Measurements from ENCODE around the gene RPH3AL.
"Not testable (repeated sequence)": the region's sequence is repeated elsewhere in the genome, so short reads cannot be mapped to it uniquely, and the experiment has no call there.

The RPH3AL gene

GRCh38 chr17:282000-282911 lies 70.4 kb downstream of the RPH3AL start:
- no peak for DNase-seq (ENCODE audit: low spot score)

- no peak for DNase-seq (ENCODE audit: low spot score)
Observed at GRCh38 chr17:281365-281999, 71.1 kb downstream of the RPH3AL start.

- no peak for DNase-seq (ENCODE audit: low spot score)
Observed at GRCh38 chr17:280901-281300, 71.7 kb downstream of the RPH3AL start.

- DNase-seq (ENCODE audit: low spot score), result no peak
Observed at GRCh38 chr17:280216-280615, 72.4 kb downstream of the RPH3AL start.

GRCh38 chr17:279776-280175 lies 72.8 kb downstream of the RPH3AL start:
- no peak for DNase-seq (ENCODE audit: low spot score)

- DNase-seq (ENCODE audit: low spot score), result no peak
Observed at GRCh38 chr17:279331-279730, 73.3 kb downstream of the RPH3AL start.

- DNase-seq (ENCODE audit: low spot score), result no peak
Observed at GRCh38 chr17:278676-279059, 73.9 kb downstream of the RPH3AL start.

- no peak for DNase-seq (ENCODE audit: low spot score)
Observed at GRCh38 chr17:278055-278675, 74.4 kb downstream of the RPH3AL start.

- DNase-seq (ENCODE audit: low spot score), result no peak
Observed at GRCh38 chr17:274902-275301, 77.7 kb downstream of the RPH3AL start.

GRCh38 chr17:273981-274832 lies 78.4 kb downstream of the RPH3AL start:
- no peak for DNase-seq (ENCODE audit: low spot score)

GRCh38 chr17:272856-273255 lies 79.8 kb downstream of the RPH3AL start:
- DNase-seq (ENCODE audit: low spot score), result not testable (repeated sequence)

- not testable (repeated sequence) for DNase-seq (ENCODE audit: low spot score)
Observed at GRCh38 chr17:271928-272623, 80.5 kb downstream of the RPH3AL start.

GRCh38 chr17:269616-270514 lies 82.7 kb downstream of the RPH3AL start:
- no peak for DNase-seq (ENCODE audit: low spot score)

- peak; percentile 45 for DNase-seq (ENCODE audit: low spot score)
Observed at GRCh38 chr17:266701-267667, 85.6 kb downstream of the RPH3AL start.

- no peak for DNase-seq (ENCODE audit: low spot score)
Observed at GRCh38 chr17:266219-266618, 86.4 kb downstream of the RPH3AL start.

- no peak for DNase-seq (ENCODE audit: low spot score)
Observed at GRCh38 chr17:265718-266117, 86.9 kb downstream of the RPH3AL start.

GRCh38 chr17:263773-264172 lies 88.8 kb downstream of the RPH3AL start:
- DNase-seq (ENCODE audit: low spot score), result no peak

- DNase-seq (ENCODE audit: low spot score), result no peak
Observed at GRCh38 chr17:263271-263670, 89.3 kb downstream of the RPH3AL start.

- no peak for DNase-seq (ENCODE audit: low spot score)
Observed at GRCh38 chr17:261635-262034, 91.0 kb downstream of the RPH3AL start.

Measured in COLO829 (cell line).